Activated naive CD4-positive, alpha-beta T cell treated with anti-CD3 and anti-CD28 coated beads for 36 hours (primary cell): ENCODE measurements around the gene CTSH. TPM values are rescaled to one million over a fixed set of nuclear protein-coding genes. Genes with fewer than 3 reads are reported as not detected.

Source experiments
- CTCF ChIA-PET: fragments of 350-600 bp; sonication (Branson Sonifier 250); formaldehyde crosslinking; loops from one replicate; lab custom pipeline; 2021; ENCODE audit warnings: antibody characterized with exemption; lab: Charles Lee
- DNase-seq: peaks from one replicate; pipeline ENCODE4 v3.0.0-alpha.2; 2020
- H3K27ac Mint-ChIP-seq: one replicate; pipeline ENCODE4 v1.8.0; 2021; ENCODE audit warnings: mild to moderate bottlenecking, mixed read lengths
- H3K27me3 Mint-ChIP-seq: one replicate; pipeline ENCODE4 v1.8.0; 2021; ENCODE audit warnings: low read depth, mixed read lengths
- H3K36me3 Mint-ChIP-seq: one replicate; pipeline ENCODE4 v1.8.0; 2021; ENCODE audit warnings: low read depth, mixed read lengths
- H3K4me1 Mint-ChIP-seq: one replicate; pipeline ENCODE4 v1.8.0; 2021; ENCODE audit warnings: low read depth, mixed read lengths
- H3K4me3 Mint-ChIP-seq: one replicate; pipeline ENCODE4 v1.8.0; 2021; ENCODE audit warnings: mild to moderate bottlenecking, moderate library complexity, mixed read lengths
- H3K9me3 Mint-ChIP-seq: one replicate; pipeline ENCODE4 v1.8.0; 2021; ENCODE audit warnings: mixed read lengths
- intact Hi-C: fragments of 100-400 bp; cut with micrococcal nuclease; formaldehyde crosslinking; loops from one replicate; pipeline ENCODE4 v1.15.1; 2023
- total RNA-seq, 2 experiments: library from RNA; stranded (reverse); gene quantifications; one replicate each; pipeline ENCODE4 v1.2.3, GENCODE V29; 2021

Gene CTSH
- total RNA-seq, 2 experiments from 2014 or later = 4.7 to 5.1 TPM

- H3K4me1 Mint-ChIP-seq = no peaks in the 10 kb centered on the region
- H3K27me3 Mint-ChIP-seq = no peaks in the 10 kb centered on the region
- DNase-seq = no peak
- H3K9me3 Mint-ChIP-seq = no peaks in the 10 kb centered on the region
- CTCF ChIA-PET = no interaction called here
- H3K36me3 Mint-ChIP-seq = no peaks in the 10 kb centered on the region
- H3K4me3 Mint-ChIP-seq = no peak overlapping the region
- no peak overlapping the region for H3K27ac Mint-ChIP-seq
- intact Hi-C loops = no loop called here
Observed at GRCh38 chr15:78974272-78974918, 29.5 kb upstream of the CTSH start.

GRCh38 chr15:78969687-78970349 is 25.0 kb upstream of the CTSH start:
- no peak for DNase-seq
- no peaks in the 10 kb centered on the region for H3K36me3 Mint-ChIP-seq
- H3K27me3 Mint-ChIP-seq = no peaks in the 10 kb centered on the region
- CTCF ChIA-PET = interaction anchor here (1.0 to 1.2 kb wide), 2 partner anchors 9 to 61 kb away, joined by 4 to 5 read pairs; no protein-coding TSS in a partner anchor
- intact Hi-C loops = no loop called here
- no peaks in the 10 kb centered on the region for H3K4me1 Mint-ChIP-seq
- no peak overlapping the region for H3K4me3 Mint-ChIP-seq
- no peaks in the 10 kb centered on the region for H3K9me3 Mint-ChIP-seq
- no peak overlapping the region for H3K27ac Mint-ChIP-seq

- no peak overlapping the region for H3K27ac Mint-ChIP-seq
- CTCF ChIA-PET = no interaction called here
- no peaks in the 10 kb centered on the region for H3K4me1 Mint-ChIP-seq
- DNase-seq = no peak
- intact Hi-C loops = no loop called here
- no peaks in the 10 kb centered on the region for H3K9me3 Mint-ChIP-seq
- no peaks in the 10 kb centered on the region for H3K36me3 Mint-ChIP-seq
- no peak overlapping the region for H3K4me3 Mint-ChIP-seq
- H3K27me3 Mint-ChIP-seq = no peaks in the 10 kb centered on the region
Observed at GRCh38 chr15:78968539-78969271, 23.9 kb upstream of the CTSH start.

GRCh38 chr15:78968114-78968513 is 23.3 kb upstream of the CTSH start:
- no peaks in the 10 kb centered on the region for H3K4me1 Mint-ChIP-seq
- H3K36me3 Mint-ChIP-seq = no peaks in the 10 kb centered on the region
- H3K4me3 Mint-ChIP-seq = no peak overlapping the region
- no peaks in the 10 kb centered on the region for H3K9me3 Mint-ChIP-seq
- no peaks in the 10 kb centered on the region for H3K27me3 Mint-ChIP-seq
- no peak for DNase-seq
- H3K27ac Mint-ChIP-seq = no peak overlapping the region
- CTCF ChIA-PET = interaction anchor here (0.6 kb wide), 1 partner anchor 69 kb away, joined by 3 read pairs; no protein-coding TSS in a partner anchor
- intact Hi-C loops = no loop called here

GRCh38 chr15:78960308-78960707 is 15.5 kb upstream of the CTSH start:
- no peak for DNase-seq
- H3K27me3 Mint-ChIP-seq = no peaks in the 10 kb centered on the region
- no peak overlapping the region for H3K27ac Mint-ChIP-seq
- no peaks in the 10 kb centered on the region for H3K9me3 Mint-ChIP-seq
- intact Hi-C loops = no loop called here
- CTCF ChIA-PET = no interaction called here
- H3K4me3 Mint-ChIP-seq = no peak overlapping the region
- H3K36me3 Mint-ChIP-seq = no peaks in the 10 kb centered on the region
- no peaks in the 10 kb centered on the region for H3K4me1 Mint-ChIP-seq

- intact Hi-C loops = no loop called here
- Mint-ChIP-seq H3K4me3 (no peak overlapping the region), H3K4me1 (no peaks in the 10 kb centered on the region), H3K27me3 (no peaks in the 10 kb centered on the region), H3K36me3 (no peaks in the 10 kb centered on the region), H3K27ac (no peak overlapping the region), H3K9me3 (no peaks in the 10 kb centered on the region)
- DNase-seq = no peak
- CTCF ChIA-PET = no interaction called here
Observed at GRCh38 chr15:78959360-78959759, 14.5 kb upstream of the CTSH start.

- H3K9me3 Mint-ChIP-seq = no peaks in the 10 kb centered on the region
- no peaks in the 10 kb centered on the region for H3K27me3 Mint-ChIP-seq
- intact Hi-C loops = no loop called here
- no peak overlapping the region for H3K27ac Mint-ChIP-seq
- no peak for DNase-seq
- H3K4me3 Mint-ChIP-seq = no peak overlapping the region
- H3K36me3 Mint-ChIP-seq = no peaks in the 10 kb centered on the region
- CTCF ChIA-PET = no interaction called here
- no peaks in the 10 kb centered on the region for H3K4me1 Mint-ChIP-seq
Observed at GRCh38 chr15:78957416-78958093, 12.7 kb upstream of the CTSH start.

GRCh38 chr15:78956937-78957336 is 12.1 kb upstream of the CTSH start:
- Mint-ChIP-seq H3K27me3 (no peaks in the 10 kb centered on the region), H3K27ac (no peak overlapping the region), H3K4me1 (no peaks in the 10 kb centered on the region), H3K9me3 (no peaks in the 10 kb centered on the region), H3K4me3 (no peak overlapping the region), H3K36me3 (no peaks in the 10 kb centered on the region)
- CTCF ChIA-PET = interaction anchor here (0.7 kb wide), 1 partner anchor 200 kb away, joined by 4 read pairs; no protein-coding TSS in a partner anchor
- DNase-seq = no peak
- intact Hi-C loops = no loop called here

GRCh38 chr15:78955355-78955754 is 10.5 kb upstream of the CTSH start:
- H3K9me3 Mint-ChIP-seq = no peaks in the 10 kb centered on the region
- H3K27ac Mint-ChIP-seq = no peak overlapping the region
- no peaks in the 10 kb centered on the region for H3K36me3 Mint-ChIP-seq
- H3K4me1 Mint-ChIP-seq = peaks cover 6% of the 10 kb centered on the region
- CTCF ChIA-PET = no interaction called here
- no peaks in the 10 kb centered on the region for H3K27me3 Mint-ChIP-seq
- DNase-seq = no peak
- intact Hi-C loops = no loop called here
- H3K4me3 Mint-ChIP-seq = no peak overlapping the region

GRCh38 chr15:78951841-78952238 is 7.0 kb upstream of the CTSH start:
- no peak overlapping the region for H3K4me3 Mint-ChIP-seq
- CTCF ChIA-PET = no interaction called here
- H3K4me1 Mint-ChIP-seq = peaks cover 6% of the 10 kb centered on the region
- intact Hi-C loops = no loop called here
- no peak for DNase-seq
- no peaks in the 10 kb centered on the region for H3K36me3 Mint-ChIP-seq
- H3K27me3 Mint-ChIP-seq = no peaks in the 10 kb centered on the region
- H3K27ac Mint-ChIP-seq = no peak overlapping the region
- no peaks in the 10 kb centered on the region for H3K9me3 Mint-ChIP-seq

- peaks cover 6% of the 10 kb centered on the region for H3K4me1 Mint-ChIP-seq
- H3K27ac Mint-ChIP-seq = no peak overlapping the region
- no peaks in the 10 kb centered on the region for H3K36me3 Mint-ChIP-seq
- CTCF ChIA-PET = no interaction called here
- intact Hi-C loops = no loop called here
- no peak for DNase-seq
- H3K9me3 Mint-ChIP-seq = no peaks in the 10 kb centered on the region
- no peak overlapping the region for H3K4me3 Mint-ChIP-seq
- no peaks in the 10 kb centered on the region for H3K27me3 Mint-ChIP-seq
Observed at GRCh38 chr15:78950902-78951840, 6.3 kb upstream of the CTSH start.
